IPS-18a (cell line): Measurements from ENCODE around the gene SOX6.

Experiments used
- H3K27ac ChIP-seq: one replicate; pipeline ENCODE4 v1.5.1; 2013; ENCODE audit warnings: low read length
- H3K27me3 ChIP-seq: one replicate; pipeline ENCODE4 v1.6.1; 2013; ENCODE audit warnings: mild to moderate bottlenecking, low read length; ENCODE audit not compliant: control insufficient read depth, insufficient read depth
- H3K36me3 ChIP-seq: one replicate; pipeline ENCODE4 v1.6.1; 2013; ENCODE audit warnings: low read depth, low read length; ENCODE audit not compliant: control insufficient read depth
- H3K4me1 ChIP-seq: one replicate; pipeline ENCODE4 v1.6.1; 2013; ENCODE audit warnings: low read depth, low read length; ENCODE audit not compliant: control insufficient read depth
- H3K4me3 ChIP-seq: one replicate; pipeline ENCODE4 v1.5.1; 2013; ENCODE audit warnings: low read length
- H3K9ac ChIP-seq: one replicate; pipeline ENCODE4 v1.6.1; 2013; ENCODE audit warnings: mild to moderate bottlenecking, low read length, moderate library complexity
- H3K9me3 ChIP-seq: one replicate; pipeline ENCODE4 v1.6.1; 2013; ENCODE audit warnings: low read depth, low read length; ENCODE audit not compliant: control insufficient read depth

Gene SOX6

GRCh38 chr11:16028419-16028818 lies 327.9 kb downstream of the SOX6 start:
- Histone ChIP-seq H3K27ac (no peak overlapping the region), H3K9ac (no peak overlapping the region), H3K4me3 (no peak overlapping the region), H3K36me3 (no peaks in the 10 kb centered on the region), H3K4me1 (peaks cover 4% of the 10 kb centered on the region), H3K9me3 (no peaks in the 10 kb centered on the region), H3K27me3 (no peaks in the 10 kb centered on the region)

GRCh38 chr11:16027621-16028020 lies 328.7 kb downstream of the SOX6 start:
- H3K4me3 ChIP-seq, result no peak overlapping the region
- no peaks in the 10 kb centered on the region for H3K36me3 ChIP-seq
- H3K27ac ChIP-seq, result no peak overlapping the region
- H3K9ac ChIP-seq, result no peak overlapping the region
- peaks cover 4% of the 10 kb centered on the region for H3K4me1 ChIP-seq
- H3K9me3 ChIP-seq, result no peaks in the 10 kb centered on the region
- no peaks in the 10 kb centered on the region for H3K27me3 ChIP-seq

- Histone ChIP-seq H3K27me3 (no peaks in the 10 kb centered on the region), H3K9me3 (no peaks in the 10 kb centered on the region), H3K4me3 (no peak overlapping the region), H3K27ac (no peak overlapping the region), H3K36me3 (no peaks in the 10 kb centered on the region), H3K4me1 (peaks cover 4% of the 10 kb centered on the region), H3K9ac (no peak overlapping the region)
These were observed 329.5 kb downstream of the SOX6 start for GRCh38 chr11:16026849-16027248.

GRCh38 chr11:16018931-16019330 lies 337.4 kb downstream of the SOX6 start:
- no peaks in the 10 kb centered on the region for H3K27me3 ChIP-seq
- no peak overlapping the region for H3K27ac ChIP-seq
- peaks cover 24% of the 10 kb centered on the region for H3K4me1 ChIP-seq
- no peaks in the 10 kb centered on the region for H3K9me3 ChIP-seq
- no peaks in the 10 kb centered on the region for H3K36me3 ChIP-seq
- no peak overlapping the region for H3K4me3 ChIP-seq
- no peak overlapping the region for H3K9ac ChIP-seq

GRCh38 chr11:16016468-16016829 lies 339.9 kb downstream of the SOX6 start:
- no peaks in the 10 kb centered on the region for H3K27me3 ChIP-seq
- no peak overlapping the region for H3K27ac ChIP-seq
- H3K9ac ChIP-seq, result no peak overlapping the region
- H3K36me3 ChIP-seq, result no peaks in the 10 kb centered on the region
- no peak overlapping the region for H3K4me3 ChIP-seq
- H3K4me1 ChIP-seq, result peaks cover 27% of the 10 kb centered on the region
- H3K9me3 ChIP-seq, result no peaks in the 10 kb centered on the region

DNA sequence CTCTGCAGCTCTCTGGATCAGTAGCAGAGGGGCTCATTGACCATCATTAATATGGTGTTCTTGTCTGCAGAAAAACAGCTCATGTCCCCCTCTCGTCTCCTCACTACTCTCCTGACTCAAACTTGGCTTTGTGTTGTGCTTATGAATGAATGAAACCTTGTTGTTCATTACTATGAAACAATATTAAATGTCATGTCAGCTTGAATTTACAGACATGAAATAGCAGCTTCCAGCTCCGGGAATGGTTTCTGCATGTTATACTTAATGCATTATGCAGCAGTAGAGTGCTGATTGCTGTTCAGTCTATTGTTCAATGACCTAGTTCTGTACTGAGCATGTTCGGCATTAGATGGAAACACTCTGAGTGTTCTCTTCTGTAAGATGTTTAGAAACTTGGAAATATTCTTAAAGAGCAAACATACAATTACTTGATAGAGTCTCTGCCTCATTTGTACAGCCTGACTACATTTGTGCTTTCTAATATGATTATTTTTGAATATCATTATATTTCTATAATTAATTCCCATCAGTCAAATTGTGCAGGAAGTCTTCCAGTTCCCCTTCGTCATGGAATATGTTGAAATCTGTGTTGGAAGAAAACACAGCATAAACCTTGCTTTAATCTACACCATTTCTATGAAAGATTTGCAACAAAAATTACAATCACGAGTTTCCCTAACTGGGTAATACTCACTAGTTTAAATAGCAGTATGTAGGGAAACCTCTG lies 340.4 kb downstream of the SOX6 start:
- no peak overlapping the region for H3K27ac ChIP-seq
- H3K9me3 ChIP-seq, result no peaks in the 10 kb centered on the region

DNA sequence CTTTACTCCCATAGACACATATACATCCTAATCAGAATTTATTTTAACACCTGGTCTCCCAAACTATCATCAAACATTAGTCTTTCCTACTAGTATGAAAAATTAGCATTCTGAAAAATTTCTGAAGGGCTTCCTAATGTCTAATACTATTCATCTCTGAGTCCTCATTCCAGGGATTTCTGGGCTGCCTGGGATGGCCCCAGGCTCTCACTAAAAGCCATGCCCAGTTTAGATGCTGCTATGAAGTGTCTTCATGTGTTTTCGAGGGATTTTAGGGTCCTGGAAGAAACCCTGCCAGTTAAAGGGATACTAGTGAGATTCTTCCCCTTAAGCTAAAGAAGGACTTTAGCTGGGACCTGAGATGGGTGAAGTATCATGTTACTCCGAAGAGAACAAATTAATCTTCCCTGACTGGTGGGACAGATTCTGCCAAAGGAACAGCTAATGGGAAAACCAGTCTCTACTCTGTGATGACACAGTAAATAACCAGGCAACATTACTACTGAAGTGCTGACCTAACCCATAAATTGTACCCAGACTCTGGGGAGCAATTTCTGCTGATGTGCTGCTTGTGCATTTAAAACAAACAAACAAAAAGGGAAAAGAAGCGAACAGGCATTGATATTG lies 342.6 kb downstream of the SOX6 start:
- no peaks in the 10 kb centered on the region for H3K9me3 ChIP-seq
- peaks cover 22% of the 10 kb centered on the region for H3K4me1 ChIP-seq
- no peaks in the 10 kb centered on the region for H3K27me3 ChIP-seq
- H3K9ac ChIP-seq, result no peak overlapping the region
- H3K27ac ChIP-seq, result no peak overlapping the region
- H3K36me3 ChIP-seq, result no peaks in the 10 kb centered on the region
- H3K4me3 ChIP-seq, result no peak overlapping the region

More for the DNA sequence above, 340.4 kb downstream of the SOX6 start:
- Histone ChIP-seq H3K4me3 (no peak overlapping the region), H3K9ac (no peak overlapping the region), H3K4me1 (peaks cover 27% of the 10 kb centered on the region), H3K27me3 (no peaks in the 10 kb centered on the region), H3K36me3 (no peaks in the 10 kb centered on the region)

DNA sequence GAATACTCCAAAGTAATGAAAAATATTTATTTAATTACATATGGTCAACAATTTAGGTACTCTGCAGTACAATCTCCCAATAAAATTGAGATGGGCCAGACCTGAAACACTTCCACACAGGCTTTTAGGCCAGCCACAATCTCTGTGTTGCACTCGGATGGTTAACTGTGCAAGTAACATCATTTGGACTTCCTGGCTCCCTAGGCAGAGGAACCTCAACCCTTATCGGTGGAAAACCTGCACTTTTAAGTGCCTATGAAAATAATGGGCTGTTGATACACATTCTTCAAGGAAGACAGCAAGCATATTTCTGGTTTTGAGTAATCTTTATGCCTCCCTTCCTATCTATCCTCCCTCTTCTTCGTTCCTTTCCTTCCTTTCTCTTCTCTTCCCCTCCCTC lies 343.1 kb downstream of the SOX6 start:
- no peaks in the 10 kb centered on the region for H3K36me3 ChIP-seq

GRCh38 chr11:16012125-16012751 lies 344.1 kb downstream of the SOX6 start:
- no peaks in the 10 kb centered on the region for H3K36me3 ChIP-seq
- no peak overlapping the region for H3K9ac ChIP-seq
- no peaks in the 10 kb centered on the region for H3K9me3 ChIP-seq
- H3K4me1 ChIP-seq, result peaks cover 17% of the 10 kb centered on the region
- no peaks in the 10 kb centered on the region for H3K27me3 ChIP-seq
- H3K4me3 ChIP-seq, result no peak overlapping the region
- H3K27ac ChIP-seq, result no peak overlapping the region

More for the DNA sequence above, 343.1 kb downstream of the SOX6 start:
- no peak overlapping the region for H3K27ac ChIP-seq
- H3K4me1 ChIP-seq, result peaks cover 22% of the 10 kb centered on the region
- H3K4me3 ChIP-seq, result no peak overlapping the region
- H3K9me3 ChIP-seq, result no peaks in the 10 kb centered on the region
- no peak overlapping the region for H3K9ac ChIP-seq
- no peaks in the 10 kb centered on the region for H3K27me3 ChIP-seq

DNA sequence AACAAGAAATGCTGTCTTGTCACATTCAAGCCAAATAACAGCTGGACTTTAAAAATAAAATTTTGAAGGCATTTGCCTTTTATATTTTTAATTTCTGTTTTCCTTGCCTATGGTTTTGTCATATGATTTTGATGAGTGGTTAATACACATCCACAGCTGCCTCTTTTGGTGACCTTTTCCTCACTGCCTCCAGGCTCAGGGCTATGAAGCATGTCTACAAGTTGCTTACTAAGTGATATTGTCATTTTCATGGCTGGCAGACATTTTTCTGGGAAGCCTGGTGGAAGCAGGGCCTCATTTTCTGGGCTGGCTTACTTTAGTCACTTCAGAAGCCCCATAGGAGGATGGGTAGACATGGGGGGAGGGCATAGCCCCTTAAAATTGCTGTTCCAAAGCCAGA lies 344.9 kb downstream of the SOX6 start:
- Histone ChIP-seq H3K4me1 (peaks cover 8% of the 10 kb centered on the region), H3K9ac (no peak overlapping the region), H3K4me3 (no peak overlapping the region), H3K36me3 (no peaks in the 10 kb centered on the region), H3K27ac (no peak overlapping the region), H3K9me3 (no peaks in the 10 kb centered on the region), H3K27me3 (no peaks in the 10 kb centered on the region)

DNA sequence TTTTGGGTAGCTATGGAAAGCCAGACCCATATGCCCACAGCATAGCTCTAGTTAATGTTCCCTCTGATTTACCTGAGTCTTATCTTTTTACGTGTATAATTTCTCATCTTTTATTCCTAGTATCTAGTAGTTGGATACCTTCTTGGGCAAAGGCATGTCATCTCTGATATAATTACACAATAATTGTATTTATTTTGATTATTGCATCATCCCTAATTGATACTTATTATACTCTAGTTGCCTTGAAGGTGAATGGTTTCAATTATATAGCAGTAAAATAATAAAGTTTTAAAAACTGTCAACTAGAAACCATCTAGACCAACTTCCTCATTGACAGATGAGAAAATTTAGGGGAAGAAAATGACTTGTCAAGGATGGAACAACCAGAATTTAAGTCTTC lies 347.3 kb downstream of the SOX6 start:
- no peaks in the 10 kb centered on the region for H3K27me3 ChIP-seq
- H3K9ac ChIP-seq, result no peak overlapping the region
- H3K27ac ChIP-seq, result no peak overlapping the region
- H3K9me3 ChIP-seq, result no peaks in the 10 kb centered on the region
- peaks cover 4% of the 10 kb centered on the region for H3K4me1 ChIP-seq
- no peaks in the 10 kb centered on the region for H3K36me3 ChIP-seq
- H3K4me3 ChIP-seq, result no peak overlapping the region

- Histone ChIP-seq H3K36me3 (no peaks in the 10 kb centered on the region), H3K27me3 (no peaks in the 10 kb centered on the region), H3K9me3 (no peaks in the 10 kb centered on the region), H3K4me3 (no peak overlapping the region), H3K9ac (no peak overlapping the region), H3K4me1 (no peaks in the 10 kb centered on the region), H3K27ac (no peak overlapping the region)
These were observed 348.8 kb downstream of the SOX6 start for GRCh38 chr11:16007514-16007913.
